GM18502 (cell line): ENCODE measurements around the gene LILRA6.
"Not testable (repeated sequence)": the region's sequence is repeated elsewhere in the genome, so short reads cannot be mapped to it uniquely, and the experiment has no call there.

Experiments used
- ATAC-seq: cut with Tn5 transposase; IDR thresholded peaks from one replicate; pipeline ENCODE4 v1.9.1; 2021; ENCODE audit warnings: mild to moderate bottlenecking; ENCODE audit not compliant: unreplicated experiment, poor library complexity

The LILRA6 gene

GRCh38 chr19:54268936-54269335 is 26.3 kb upstream of the LILRA6 start:
- ATAC-seq: no peak

DNA sequence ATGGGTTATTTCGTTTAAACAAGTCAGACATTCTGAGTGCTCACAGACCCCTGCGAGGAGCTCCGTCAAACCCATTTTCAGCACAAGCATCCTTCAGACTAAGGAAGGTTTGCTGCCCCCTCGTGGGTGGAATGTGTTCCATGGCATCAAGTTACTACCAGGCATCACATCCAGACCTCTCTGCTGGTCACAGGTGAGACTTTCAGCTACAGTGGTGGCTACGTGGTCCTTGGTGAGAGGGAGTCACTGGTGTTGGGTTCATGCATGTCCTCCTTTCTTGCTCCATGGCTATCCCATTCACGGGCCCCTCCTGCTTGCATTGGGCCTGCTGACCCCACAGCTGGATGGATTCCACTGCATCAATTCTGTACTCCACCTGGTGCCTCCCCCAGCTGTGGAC is 23.5 kb upstream of the LILRA6 start:
- ATAC-seq: no peak

DNA sequence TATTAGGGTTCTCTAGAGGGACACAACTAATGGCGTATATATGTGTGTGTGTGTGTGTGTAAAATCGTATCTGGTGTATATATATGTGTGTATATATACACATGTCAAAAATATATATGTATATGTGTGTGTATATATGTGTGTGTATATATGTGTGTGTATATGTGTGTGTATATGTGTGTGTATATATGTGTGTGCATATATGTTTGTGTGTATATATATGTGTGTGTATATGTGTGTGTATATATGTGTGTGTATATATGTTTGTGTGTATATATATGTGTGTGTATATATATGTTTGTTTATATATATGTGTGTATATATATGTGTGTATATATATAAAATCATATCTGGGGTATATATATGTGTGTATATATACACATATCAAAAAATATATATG is 19.9 kb upstream of the LILRA6 start:
- ATAC-seq: no peak

GRCh38 chr19:54262066-54262465 is 19.5 kb upstream of the LILRA6 start:
- ATAC-seq: no peak

- ATAC-seq: no peak
These were observed 14.5 kb upstream of the LILRA6 start, which contains the start of gene LILRB5 for GRCh38 chr19:54257116-54257480. Gene LILRB5 (minus strand): TSS chr19:54257273. CDS start chr19:54257193, 80 bp downstream.

GRCh38 chr19:54256250-54257115 is 13.9 kb upstream of the LILRA6 start:
- ATAC-seq: no peak

- ATAC-seq: no peak
These were observed 12.7 kb upstream of the LILRA6 start for GRCh38 chr19:54255105-54255775.

GRCh38 chr19:54254195-54254906 is 11.8 kb upstream of the LILRA6 start:
- no peak for ATAC-seq

GRCh38 chr19:54253331-54254194 is 11.0 kb upstream of the LILRA6 start:
- ATAC-seq: no peak

DNA sequence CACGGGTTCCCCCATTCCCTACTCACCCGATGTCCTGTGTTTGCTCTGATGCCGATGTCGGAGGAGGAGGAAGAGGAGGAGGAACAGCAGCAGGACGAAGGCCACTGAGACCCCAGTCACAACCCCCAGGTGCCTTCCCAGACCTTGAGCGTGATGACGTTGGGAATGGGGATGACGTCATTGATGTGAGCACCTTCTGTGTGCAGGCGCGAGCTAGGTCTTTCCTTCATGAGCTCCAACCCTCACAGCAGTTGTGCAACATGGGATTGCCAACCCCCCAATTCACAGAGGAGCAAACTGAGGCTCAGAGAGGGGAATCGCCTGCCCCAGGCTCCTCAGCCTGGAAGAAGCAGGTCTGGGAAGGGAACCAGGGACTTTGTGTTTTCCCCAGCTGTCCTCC is 10.3 kb upstream of the LILRA6 start:
- ATAC-seq: no peak

DNA sequence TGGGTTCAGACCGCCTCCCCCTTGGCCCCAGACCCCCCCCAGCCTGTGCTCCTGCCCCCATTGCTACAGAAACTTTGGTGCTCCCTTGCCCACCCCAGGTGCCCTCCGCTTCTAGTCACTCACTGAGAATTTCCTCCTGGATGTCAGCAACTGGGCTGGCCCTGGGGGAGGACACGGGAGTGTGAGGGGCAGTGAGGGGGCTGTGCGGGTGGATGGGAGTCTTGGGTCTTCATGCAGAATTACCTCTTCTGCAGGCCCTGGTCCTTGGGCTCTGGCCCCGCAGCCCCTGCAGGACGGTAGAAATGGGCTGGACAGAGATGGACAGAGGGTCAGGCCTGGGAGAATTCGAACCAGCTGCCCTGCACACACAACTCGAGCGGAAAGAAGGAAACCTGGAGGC is 9.7 kb upstream of the LILRA6 start:
- no peak for ATAC-seq

GRCh38 chr19:54248016-54248601 is 5.5 kb upstream of the LILRA6 start:
- ATAC-seq: no peak

GRCh38 chr19:54247106-54247930 is 4.7 kb upstream of the LILRA6 start:
- ATAC-seq: no peak

DNA sequence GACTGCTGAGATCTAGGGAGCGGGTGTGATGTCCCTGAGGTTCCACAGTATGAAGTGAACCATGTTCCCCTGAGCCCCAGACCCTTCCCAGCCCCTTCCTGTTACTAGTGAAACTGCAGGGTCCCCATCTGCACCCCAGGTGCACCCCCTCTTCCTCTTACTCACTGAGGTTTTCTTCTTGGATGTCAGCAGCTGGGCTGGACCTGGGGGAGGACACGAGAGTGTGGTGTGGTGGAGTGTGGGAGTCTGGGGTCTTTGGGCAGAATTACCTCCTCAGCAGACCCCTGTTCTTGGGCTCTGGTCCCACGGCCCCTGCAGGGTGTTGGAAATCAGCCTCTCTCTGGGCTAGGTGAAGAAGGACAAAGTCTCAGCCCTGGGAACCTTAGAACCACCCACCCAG is 3.3 kb upstream of the LILRA6 start:
- ATAC-seq: no peak

DNA sequence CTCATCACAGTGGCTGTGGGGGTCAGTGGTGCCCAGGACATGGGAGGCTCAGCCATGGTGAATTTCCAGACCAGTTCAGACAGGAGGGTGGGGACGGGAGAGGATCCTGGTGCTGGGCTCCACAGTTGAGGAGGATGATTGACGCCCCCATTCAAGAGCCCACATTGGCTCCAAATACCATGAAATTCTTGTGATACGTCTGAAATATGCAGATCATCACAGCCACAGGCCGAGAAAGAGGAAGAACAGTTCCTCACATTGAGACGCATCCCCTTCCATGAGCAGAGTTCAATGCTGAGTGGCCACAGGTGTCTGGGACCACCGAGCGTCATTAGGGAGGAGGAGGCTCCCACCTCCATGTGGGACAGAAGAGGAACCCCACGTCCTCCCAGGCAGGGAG is 1.2 kb upstream of the LILRA6 start:
- ATAC-seq: not testable (repeated sequence)

DNA sequence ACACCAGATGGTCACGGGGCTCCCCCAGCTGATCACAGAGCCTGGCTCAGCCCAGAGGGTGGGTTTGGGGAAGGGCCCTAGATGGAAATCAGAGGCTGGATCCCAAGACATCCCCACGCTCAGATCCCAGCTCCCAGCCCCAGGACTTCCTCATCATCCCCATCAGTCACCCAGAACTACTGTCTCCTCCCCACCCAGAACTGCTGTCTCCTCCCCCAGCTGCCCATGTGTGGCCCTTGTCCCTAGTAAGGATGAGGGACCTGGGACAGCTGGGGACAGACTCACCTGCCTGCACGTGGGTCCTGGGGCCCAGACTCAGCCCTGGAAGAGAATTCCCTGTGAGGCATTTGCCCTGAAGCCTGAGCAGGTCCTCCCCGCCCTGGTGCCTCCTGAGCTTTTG is 356 bp downstream of the LILRA6 start:
- ATAC-seq: not testable (repeated sequence)

- not testable (repeated sequence) for ATAC-seq
These were observed 1.9 kb downstream of the LILRA6 start for GRCh38 chr19:54240372-54241336.
